Hepatocyte (in vitro differentiated cells): ENCODE measurements around the gene MRPS22.

Experiments
- CTCF ChIP-seq: fragments of 200-600 bp; sonication (generic); IDR thresholded peaks from 2 replicates; pipeline ENCODE4 v1.5.1; 2016; ENCODE audit warnings: antibody characterized with exemption, mild to moderate bottlenecking; ENCODE audit not compliant: poor library complexity
- EZH2 ChIP-seq: fragments of 200-600 bp; sonication (generic); IDR thresholded peaks from 2 replicates; pipeline ENCODE4 v1.6.1; 2016; ENCODE audit warnings: antibody characterized with exemption, mild to moderate bottlenecking, borderline replicate concordance
- EZH2phosphoT487 ChIP-seq: fragments of 200-600 bp; sonication (generic); IDR thresholded peaks from one replicate; pipeline ENCODE4 v1.6.1; 2018; ENCODE audit warnings: antibody characterized with exemption, mild to moderate bottlenecking, low read depth, moderate library complexity; ENCODE audit not compliant: unreplicated experiment, severe bottlenecking

DNA sequence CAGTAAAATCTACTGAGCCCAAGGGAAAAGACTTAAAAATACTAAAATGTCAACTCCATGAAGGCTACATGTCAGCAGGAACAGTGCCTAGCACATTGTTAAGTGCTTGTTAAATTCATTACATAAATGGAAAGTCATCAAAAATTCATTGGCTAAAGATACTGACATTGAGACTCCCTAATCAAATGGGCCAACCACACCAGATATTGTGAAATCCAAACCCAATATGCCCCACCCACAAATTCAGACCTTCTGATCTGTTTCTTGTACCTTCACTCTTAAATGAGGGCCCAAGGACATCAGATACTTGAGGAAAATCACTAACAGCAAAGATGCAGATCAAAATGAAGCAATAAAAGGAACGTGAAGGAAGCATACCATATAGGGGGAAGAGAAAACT is 20.7 kb downstream of the MRPS22 start:
- TF ChIP-seq CTCF (no peak), EZH2 (no peak), EZH2phosphoT487 (no peak)
